ENCODE measurements around the gene RINT1.

The RINT1 gene

GRCh38 chr7:105532709-105533460 is 884 bp downstream of the RINT1 start:
- DNase-seq (ENCODE audit: low read depth in 2 of 2): no peak

GRCh38 chr7:105538339-105538738 is 6.3 kb downstream of the RINT1 start:
- DNase-seq (ENCODE audit: low read depth in 2 of 2): no peak

- DNase-seq (ENCODE audit: low read depth in 2 of 2): no peak
Measured at GRCh38 chr7:105559926-105560325, 27.9 kb downstream of the RINT1 start.

GRCh38 chr7:105565190-105565589 is 33.2 kb downstream of the RINT1 start:
- DNase-seq (ENCODE audit: low read depth in 2 of 2): no peak

GRCh38 chr7:105567024-105567423 is 35.0 kb downstream of the RINT1 start:
- no peak for DNase-seq (ENCODE audit: low read depth in 2 of 2)

- no peak for DNase-seq (ENCODE audit: low read depth in 2 of 2)
Measured at GRCh38 chr7:105567821-105568220, 35.8 kb downstream of the RINT1 start.

GRCh38 chr7:105571891-105572290 is 39.9 kb downstream of the RINT1 start:
- DNase-seq (ENCODE audit: low read depth in 2 of 2): no peak

- DNase-seq (ENCODE audit: low read depth in 2 of 2): no peak
Measured at GRCh38 chr7:105577251-105577650, 45.2 kb downstream of the RINT1 start.

- no peak for DNase-seq (ENCODE audit: low read depth in 2 of 2)
Measured at GRCh38 chr7:105578496-105578895, 46.5 kb downstream of the RINT1 start.

- DNase-seq (ENCODE audit: low read depth in 2 of 2): no peak
Measured at GRCh38 chr7:105580022-105580740, 48.2 kb downstream of the RINT1 start.

GRCh38 chr7:105581066-105581811 is 49.2 kb downstream of the RINT1 start, which contains the start of gene EFCAB10:
Gene EFCAB10 (minus strand): TSS chr7:105581493. CDS start chr7:105581463, 30 bp downstream.
- DNase-seq (ENCODE audit: low read depth in 2 of 2): peak in 1 of 2 donors; percentile 3

GRCh38 chr7:105583061-105583460 is 51.1 kb downstream of the RINT1 start:
- DNase-seq (ENCODE audit: low read depth in 2 of 2): no peak

- no peak for DNase-seq (ENCODE audit: low read depth in 2 of 2)
Measured at GRCh38 chr7:105584165-105584564, 52.2 kb downstream of the RINT1 start.

- no peak for DNase-seq (ENCODE audit: low read depth in 2 of 2)
Measured at GRCh38 chr7:105585850-105586500, 54.0 kb downstream of the RINT1 start.

- no peak for DNase-seq (ENCODE audit: low read depth in 2 of 2)
Measured at GRCh38 chr7:105587909-105588635, 56.1 kb downstream of the RINT1 start.

- peak in 1 of 2 donors; percentile 20 for DNase-seq (ENCODE audit: low read depth in 2 of 2)
Measured at GRCh38 chr7:105589356-105590077, 57.5 kb downstream of the RINT1 start.

GRCh38 chr7:105590793-105591192 is 58.8 kb downstream of the RINT1 start:
- no peak for DNase-seq (ENCODE audit: low read depth in 2 of 2)

GRCh38 chr7:105591522-105591921 is 59.5 kb downstream of the RINT1 start:
- DNase-seq (ENCODE audit: low read depth in 2 of 2): no peak

GRCh38 chr7:105594034-105594433 is 62.0 kb downstream of the RINT1 start:
- no peak for DNase-seq (ENCODE audit: low read depth in 2 of 2)

GRCh38 chr7:105596866-105597265 is 64.9 kb downstream of the RINT1 start:
- DNase-seq (ENCODE audit: low read depth in 2 of 2): no peak

Measured in stimulated activated CD8-positive, alpha-beta memory T cell treated with anti-CD3 and anti-CD28 coated beads, Interleukin-2, amount 100 ng/mL, for 1 hour (primary cell).